ENCODE measurements around the gene KLF3.

The KLF3 gene

GRCh38 chr4:38660838-38661237 is 3.2 kb upstream of the KLF3 start:
- Histone ChIP-seq H3K4me1 (ENCODE audit: low read length) (no peaks in the 10 kb centered on the region), H4K20me1 (ENCODE audit: insufficient read depth, low read length) (no peaks in the 10 kb centered on the region), H3K27me3 (replicated peaks; ENCODE audit: insufficient read depth, low read length) (no peaks in the 10 kb centered on the region)

GRCh38 chr4:38661371-38661770 is 2.6 kb upstream of the KLF3 start:
- Histone ChIP-seq H3K9me3 (replicated peaks; ENCODE audit: insufficient read depth, low read length) (no peaks in the 10 kb centered on the region), H2AFZ (ENCODE audit: low read length) (no peak overlapping the region), H3K4me2 (ENCODE audit: low read depth, low read length) (no peak overlapping the region), H3K36me3 (replicated peaks; ENCODE audit: insufficient read depth, low read length) (no peaks in the 10 kb centered on the region), H3K27me3 (replicated peaks; ENCODE audit: insufficient read depth, low read length) (no peaks in the 10 kb centered on the region), H3K4me3 (ENCODE audit: low read length) (no peak overlapping the region), H3K27ac (ENCODE audit: low read length) (no peak overlapping the region), H3K4me1 (ENCODE audit: low read length) (no peaks in the 10 kb centered on the region), H4K20me1 (ENCODE audit: insufficient read depth, low read length) (no peaks in the 10 kb centered on the region), H3K9me2 (replicated peaks; ENCODE audit: insufficient read depth, low read length) (no peaks in the 10 kb centered on the region), H3F3A (ENCODE audit: insufficient read depth, low read length) (peaks cover 14% of the 10 kb centered on the region), H3K9ac (ENCODE audit: low read length) (no peak overlapping the region), H3K79me2 (ENCODE audit: low read length) (peaks cover 30% of the 10 kb centered on the region)
- no peak for DNase-seq
- TF ChIP-seq EZH2 (optimal IDR thresholded peaks at IDR 0.05; ENCODE audit: low read depth, low read length) = no peak
- no peak for TF ChIP-seq EZH2phosphoT487 (IDR thresholded peaks at IDR 0.05; ENCODE audit: low read length)
- no peak for TF ChIP-seq CTCF (IDR thresholded peaks at IDR 0.05; ENCODE audit: low read length)

More at GRCh38 chr4:38660838-38661237, 3.2 kb upstream of the KLF3 start:
- H3K4me3 ChIP-seq (ENCODE audit: low read length) = no peak overlapping the region
- H3K4me2 ChIP-seq (ENCODE audit: low read depth, low read length) = no peak overlapping the region
- DNase-seq = no peak
- no peaks in the 10 kb centered on the region for H3K36me3 ChIP-seq (replicated peaks; ENCODE audit: insufficient read depth, low read length)
- H3K9me3 ChIP-seq (replicated peaks; ENCODE audit: insufficient read depth, low read length) = no peaks in the 10 kb centered on the region
- H3K9ac ChIP-seq (ENCODE audit: low read length) = no peak overlapping the region
- peaks cover 9% of the 10 kb centered on the region for H3F3A ChIP-seq (ENCODE audit: insufficient read depth, low read length)
- no peak overlapping the region for H2AFZ ChIP-seq (ENCODE audit: low read length)
- peaks cover 25% of the 10 kb centered on the region for H3K79me2 ChIP-seq (ENCODE audit: low read length)
- H3K27ac ChIP-seq (ENCODE audit: low read length) = no peak overlapping the region
- no peaks in the 10 kb centered on the region for H3K9me2 ChIP-seq (replicated peaks; ENCODE audit: insufficient read depth, low read length)
- no peak for TF ChIP-seq EZH2phosphoT487 (IDR thresholded peaks at IDR 0.05; ENCODE audit: low read length)
- no peak for TF ChIP-seq EZH2 (optimal IDR thresholded peaks at IDR 0.05; ENCODE audit: low read depth, low read length)
- TF ChIP-seq CTCF (IDR thresholded peaks at IDR 0.05; ENCODE audit: low read length) = no peak

GRCh38 chr4:38662522-38663089 is 1.4 kb upstream of the KLF3 start:
- Histone ChIP-seq H3K9me3 (replicated peaks; ENCODE audit: insufficient read depth, low read length) (no peaks in the 10 kb centered on the region), H3K9me2 (replicated peaks; ENCODE audit: insufficient read depth, low read length) (no peaks in the 10 kb centered on the region), H3K4me3 (ENCODE audit: low read length) (peak overlapping the region; percentile 74), H2AFZ (ENCODE audit: low read length) (peak overlapping the region; percentile 62; the same call in 1 of the 2 replicates), H3K4me2 (ENCODE audit: low read depth, low read length) (peak overlapping the region; percentile 83), H3K27ac (ENCODE audit: low read length) (peak overlapping the region; percentile 59; the same call in 1 of the 2 replicates), H3F3A (ENCODE audit: insufficient read depth, low read length) (peaks cover 20% of the 10 kb centered on the region), H3K27me3 (replicated peaks; ENCODE audit: insufficient read depth, low read length) (no peaks in the 10 kb centered on the region), H4K20me1 (ENCODE audit: insufficient read depth, low read length) (no peaks in the 10 kb centered on the region), H3K9ac (ENCODE audit: low read length) (peak overlapping the region; percentile 82), H3K79me2 (ENCODE audit: low read length) (peaks cover 40% of the 10 kb centered on the region), H3K4me1 (ENCODE audit: low read length) (peaks cover 3% of the 10 kb centered on the region), H3K36me3 (replicated peaks; ENCODE audit: insufficient read depth, low read length) (no peaks in the 10 kb centered on the region)
- DNase-seq = no peak
- TF ChIP-seq CTCF (IDR thresholded peaks at IDR 0.05; ENCODE audit: low read length) = no peak
